ENCODE measurements around the gene EPB41. TPM values are rescaled to one million over a fixed set of nuclear protein-coding genes. Genes with fewer than 3 reads are reported as not detected.

EPB41 gene
- total RNA-seq, 6 donors from 2014 or later, result 43.5 to 109 (median 51.9) TPM

DNA sequence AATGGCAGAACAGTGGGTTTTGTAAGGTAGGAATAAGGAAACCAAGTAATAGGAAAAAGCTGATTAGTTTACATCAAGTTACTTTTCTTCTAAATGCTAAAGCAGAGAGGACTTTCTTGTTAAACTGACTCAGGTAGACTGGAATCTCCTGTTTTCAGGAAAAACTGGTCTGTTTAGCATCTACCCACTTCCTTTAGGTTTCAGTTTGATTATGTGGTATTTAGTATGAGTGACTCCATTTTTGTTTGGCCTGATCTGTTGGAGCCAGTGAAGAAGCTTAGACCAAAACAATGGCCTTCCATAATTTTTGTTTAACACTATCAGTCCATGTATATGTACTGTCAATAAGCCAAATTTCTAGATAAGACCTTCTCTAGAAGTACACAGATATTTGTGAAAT is 88.4 kb downstream of the EPB41 start:
- no peak for TF ChIP-seq POLR2A (IDR thresholded peaks at IDR 0.05)
- TF ChIP-seq CTCF (IDR thresholded peaks at IDR 0.05), result no peak
- TF ChIP-seq POLR2AphosphoS5 (IDR thresholded peaks at IDR 0.05), result no peak
- no peak for TF ChIP-seq EP300 (IDR thresholded peaks at IDR 0.05)
- DNase-seq, result no peak
- Histone ChIP-seq H3K4me1 (no peaks in the 10 kb centered on the region), H3K27ac (no peak overlapping the region), H3K36me3 (peaks cover 0 to 1% (median 0%) of the 10 kb centered on the region in 4 donors), H3K9me3 (no peaks in the 10 kb centered on the region), H3K4me3 (no peak overlapping the region), H3K27me3 (no peaks in the 10 kb centered on the region)
- no peak for ATAC-seq (ENCODE audit: low FRiP score in 2 of 2)

DNA sequence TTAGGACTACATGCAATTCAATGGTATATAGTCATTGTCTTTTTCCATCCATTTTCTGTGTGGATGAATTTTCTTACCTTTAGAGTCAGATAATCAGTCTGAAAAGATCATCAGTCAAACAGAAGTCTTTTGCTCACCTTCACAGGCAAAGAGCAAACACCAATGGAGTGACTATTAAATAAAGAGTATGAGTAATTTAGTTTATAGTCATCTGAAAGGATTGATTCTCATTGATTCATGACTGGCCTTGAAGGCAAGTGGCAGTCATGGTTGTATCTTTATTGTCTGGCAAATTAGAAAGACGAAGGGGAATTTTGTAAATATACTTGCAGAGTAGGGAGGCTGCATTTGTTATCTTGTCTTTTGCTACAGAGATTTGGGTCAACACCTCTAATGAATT is 89.9 kb downstream of the EPB41 start:
- no peaks in the 10 kb centered on the region for H3K27me3 ChIP-seq
- ATAC-seq (ENCODE audit: low FRiP score in 2 of 2) (no peak), DNase-seq (no peak)
- H3K27ac ChIP-seq, result no peak overlapping the region
- no peak overlapping the region for H3K4me3 ChIP-seq
- 94 to 96% methylated on average over 1 of the region's 1 CpG for WGBS, 2 donors
- H3K9me3 ChIP-seq, result no peaks in the 10 kb centered on the region
- TF ChIP-seq EP300 (IDR thresholded peaks at IDR 0.05) (no peak), POLR2A (IDR thresholded peaks at IDR 0.05) (no peak), POLR2AphosphoS5 (IDR thresholded peaks at IDR 0.05) (no peak), CTCF (IDR thresholded peaks at IDR 0.05) (no peak)
- H3K4me1 ChIP-seq, result no peaks in the 10 kb centered on the region
- H3K36me3 ChIP-seq, result no peaks in the 10 kb centered on the region

DNA sequence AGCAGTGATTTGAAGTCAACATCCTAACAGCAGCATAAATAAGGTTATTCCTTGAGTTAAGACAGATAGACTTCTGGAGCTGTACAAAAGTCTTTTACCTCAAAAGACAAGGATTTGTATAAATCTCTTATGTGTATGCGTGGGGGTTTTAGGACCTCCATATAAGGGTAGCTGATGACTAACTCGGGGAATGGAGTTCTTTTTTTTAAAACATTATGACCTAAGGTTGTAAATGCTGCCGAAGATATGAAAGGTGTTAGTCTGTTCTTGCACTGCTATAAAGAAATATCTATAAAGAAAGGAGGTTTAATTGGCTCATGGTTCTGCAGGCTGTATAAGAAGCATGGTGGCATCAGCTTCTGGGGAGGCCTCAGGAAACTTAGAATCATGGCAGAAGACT is 90.4 kb downstream of the EPB41 start:
- 97 to 98% methylated on average over 3 of the region's 3 CpGs for WGBS, 2 donors

DNA sequence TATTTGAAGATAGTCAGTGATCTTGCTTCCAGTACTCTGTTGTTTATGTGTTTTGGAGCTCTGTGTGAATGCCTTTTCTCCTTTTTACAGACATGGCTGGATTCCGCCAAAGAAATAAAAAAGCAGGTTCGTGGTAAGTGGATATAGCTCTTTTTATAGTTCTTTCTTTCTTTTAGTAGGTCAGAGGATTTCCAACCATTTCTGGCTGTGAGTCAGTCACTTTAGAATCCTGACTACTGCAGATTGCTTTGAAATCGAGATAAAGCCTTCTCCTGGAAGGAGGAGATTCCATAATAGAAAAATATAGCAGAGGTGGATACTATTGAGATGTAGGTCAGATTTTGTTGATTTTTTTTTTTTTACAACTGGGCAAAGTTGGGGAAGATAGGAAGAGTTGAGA is 97.4 kb downstream of the EPB41 start:
- Histone ChIP-seq H3K4me1 (no peaks in the 10 kb centered on the region), H3K27ac (no peak overlapping the region), H3K9me3 (no peaks in the 10 kb centered on the region), H3K4me3 (no peak overlapping the region), H3K27me3 (no peaks in the 10 kb centered on the region), H3K36me3 (peaks cover 0 to 13% (median 2%) of the 10 kb centered on the region in 4 donors)
- no peak for DNase-seq
- ATAC-seq (ENCODE audit: low FRiP score in 2 of 2), result no peak
- WGBS, 2 donors, result 93 to 95% methylated on average over 3 of the region's 3 CpGs
- TF ChIP-seq POLR2A (IDR thresholded peaks at IDR 0.05) (no peak), CTCF (IDR thresholded peaks at IDR 0.05) (no peak), EP300 (IDR thresholded peaks at IDR 0.05) (no peak), POLR2AphosphoS5 (IDR thresholded peaks at IDR 0.05) (no peak)

More for the DNA sequence above, 90.4 kb downstream of the EPB41 start:
- Histone ChIP-seq H3K36me3 (no peaks in the 10 kb centered on the region), H3K9me3 (no peaks in the 10 kb centered on the region), H3K27me3 (no peaks in the 10 kb centered on the region), H3K4me1 (no peaks in the 10 kb centered on the region), H3K27ac (no peak overlapping the region), H3K4me3 (no peak overlapping the region)
- DNase-seq (no peak), ATAC-seq (ENCODE audit: low FRiP score in 2 of 2) (no peak)
- TF ChIP-seq EP300 (IDR thresholded peaks at IDR 0.05) (no peak), POLR2AphosphoS5 (IDR thresholded peaks at IDR 0.05) (no peak)

GRCh38 chr1:29017235-29017634 is 102.9 kb downstream of the EPB41 start:
- H3K27me3 ChIP-seq, result no peaks in the 10 kb centered on the region
- peaks cover 0 to 22% (median 5%) of the 10 kb centered on the region in 4 donors for H3K36me3 ChIP-seq
- 85 to 88% methylated on average over 5 of the region's 5 CpGs for WGBS, 2 donors
- no peak overlapping the region for H3K27ac ChIP-seq
- no peaks in the 10 kb centered on the region for H3K9me3 ChIP-seq
- no peaks in the 10 kb centered on the region for H3K4me1 ChIP-seq
- DNase-seq, result no peak
- no peak overlapping the region for H3K4me3 ChIP-seq
- no peak for ATAC-seq (ENCODE audit: low FRiP score in 2 of 2)
- no peak for TF ChIP-seq POLR2A (IDR thresholded peaks at IDR 0.05)
- no peak for TF ChIP-seq POLR2AphosphoS5 (IDR thresholded peaks at IDR 0.05)
- no peak for TF ChIP-seq CTCF (IDR thresholded peaks at IDR 0.05)
- TF ChIP-seq EP300 (IDR thresholded peaks at IDR 0.05), result no peak
